Measurements from ENCODE around the gene METAP1.
"Not testable (repeated sequence)": the region's sequence is repeated elsewhere in the genome, so short reads cannot be mapped to it uniquely, and the experiment has no call there.

METAP1 gene

GRCh38 chr4:98997166-98997565, 1.6 kb downstream of the METAP1 start:
- DNase-seq, result no peak

- no peak for DNase-seq
Measured at GRCh38 chr4:98998551-98998950, 3.0 kb downstream of the METAP1 start.

DNA sequence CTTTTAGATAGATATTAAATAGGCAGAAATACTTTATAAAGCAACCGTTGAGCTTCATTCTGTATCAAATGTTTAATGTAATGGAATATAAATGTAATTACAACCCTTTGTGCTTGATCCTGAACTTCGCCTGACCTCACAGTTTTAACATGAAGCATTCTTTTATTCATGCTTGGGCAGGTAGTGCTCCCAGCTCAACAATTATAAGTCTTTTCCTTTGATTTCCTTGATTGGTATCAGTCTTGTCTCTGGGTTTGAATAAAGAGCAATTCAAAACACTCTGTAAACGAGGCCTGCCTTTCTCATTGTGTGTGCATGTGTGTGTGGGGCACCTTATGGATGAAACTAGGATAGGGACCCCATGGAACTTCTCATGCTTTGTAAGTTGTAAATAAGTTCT, 6.8 kb downstream of the METAP1 start:
- DNase-seq, result no peak

GRCh38 chr4:99008051-99008450, 12.5 kb downstream of the METAP1 start:
- DNase-seq, result no peak

DNA sequence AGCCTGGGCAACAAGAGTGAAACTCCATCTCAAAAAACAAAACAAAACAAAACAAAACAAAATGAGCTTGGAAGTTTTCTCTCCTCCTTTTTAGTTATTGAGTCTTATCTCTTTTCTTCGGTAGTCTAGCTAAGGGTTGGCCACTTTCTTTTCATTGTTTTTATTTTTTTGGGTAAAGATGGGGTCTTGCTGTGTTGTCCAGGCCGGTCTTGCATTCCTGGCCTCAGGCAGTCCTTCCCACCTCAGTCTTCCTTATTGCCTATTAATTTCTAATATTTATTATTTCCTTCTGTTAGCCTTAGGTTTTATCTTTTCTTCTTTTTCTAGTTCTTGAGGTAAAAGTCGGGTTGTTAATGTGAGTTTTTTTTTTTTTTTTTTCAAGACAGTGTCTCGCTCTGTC, 16.4 kb downstream of the METAP1 start:
- no peak for DNase-seq

DNA sequence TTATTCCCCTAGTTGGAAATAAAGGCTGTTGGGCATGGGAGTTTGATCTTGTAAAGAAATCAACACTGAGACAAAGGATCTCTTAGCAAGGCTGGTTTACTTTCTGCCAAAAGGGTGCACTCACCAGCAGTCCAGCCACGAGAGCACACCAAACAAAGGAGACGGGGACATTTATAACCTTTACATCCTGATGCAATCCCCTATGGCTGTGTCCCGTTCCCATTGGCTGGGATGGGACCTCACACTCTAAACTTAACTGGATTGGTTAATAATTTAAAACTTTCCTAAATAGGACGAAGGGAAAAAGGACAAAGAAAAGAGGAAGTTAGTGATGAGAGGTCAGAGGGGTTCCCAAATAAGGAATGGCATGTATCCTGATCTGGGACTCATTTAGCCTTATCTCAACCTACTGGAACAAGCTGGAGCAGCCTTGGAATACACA, 17.9 kb downstream of the METAP1 start:
- DNase-seq, result no peak

- DNase-seq, result no peak
Measured at GRCh38 chr4:99013884-99014523, 18.5 kb downstream of the METAP1 start.

DNA sequence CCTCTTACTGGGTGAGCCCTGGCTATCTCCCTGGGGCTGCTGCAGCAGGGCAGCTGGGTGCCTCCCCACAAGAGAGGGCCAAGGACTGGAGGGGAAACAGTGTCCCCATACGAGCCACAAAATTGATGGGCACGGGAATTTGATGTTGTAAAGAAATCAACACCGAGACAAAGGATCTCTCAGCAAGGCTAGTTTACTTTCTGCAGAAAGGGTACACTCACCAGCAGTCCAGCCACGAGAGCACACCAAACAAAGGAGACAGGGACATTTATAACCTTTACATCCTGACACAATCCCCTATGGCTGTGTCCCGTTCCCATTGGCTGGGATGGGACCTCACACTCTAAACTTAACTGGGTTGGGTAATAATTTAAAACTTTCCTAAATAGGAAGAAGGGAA, 25.9 kb downstream of the METAP1 start:
- DNase-seq, result no peak

DNA sequence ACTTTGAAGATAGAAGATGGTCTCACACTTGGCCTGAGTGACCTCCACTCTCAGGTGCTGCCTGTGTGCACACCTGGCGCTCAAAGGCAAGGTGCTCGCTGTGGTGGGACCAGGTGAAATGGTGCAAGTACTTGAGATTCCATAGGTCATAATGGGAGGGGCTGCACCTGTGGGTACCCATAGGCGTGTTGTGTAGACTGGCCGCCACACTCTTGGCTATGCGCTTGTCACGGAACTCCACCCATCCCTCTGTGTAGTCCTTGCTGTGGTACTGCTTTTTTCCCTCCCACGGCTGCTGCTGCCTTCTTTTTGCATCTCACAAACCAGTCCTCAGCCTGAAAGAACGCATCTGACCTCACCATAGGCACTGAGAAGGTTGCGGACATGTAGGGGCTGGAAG, 27.0 kb downstream of the METAP1 start:
- no peak for DNase-seq

GRCh38 chr4:99023800-99024251, 28.3 kb downstream of the METAP1 start:
- DNase-seq, result not testable (repeated sequence)

DNA sequence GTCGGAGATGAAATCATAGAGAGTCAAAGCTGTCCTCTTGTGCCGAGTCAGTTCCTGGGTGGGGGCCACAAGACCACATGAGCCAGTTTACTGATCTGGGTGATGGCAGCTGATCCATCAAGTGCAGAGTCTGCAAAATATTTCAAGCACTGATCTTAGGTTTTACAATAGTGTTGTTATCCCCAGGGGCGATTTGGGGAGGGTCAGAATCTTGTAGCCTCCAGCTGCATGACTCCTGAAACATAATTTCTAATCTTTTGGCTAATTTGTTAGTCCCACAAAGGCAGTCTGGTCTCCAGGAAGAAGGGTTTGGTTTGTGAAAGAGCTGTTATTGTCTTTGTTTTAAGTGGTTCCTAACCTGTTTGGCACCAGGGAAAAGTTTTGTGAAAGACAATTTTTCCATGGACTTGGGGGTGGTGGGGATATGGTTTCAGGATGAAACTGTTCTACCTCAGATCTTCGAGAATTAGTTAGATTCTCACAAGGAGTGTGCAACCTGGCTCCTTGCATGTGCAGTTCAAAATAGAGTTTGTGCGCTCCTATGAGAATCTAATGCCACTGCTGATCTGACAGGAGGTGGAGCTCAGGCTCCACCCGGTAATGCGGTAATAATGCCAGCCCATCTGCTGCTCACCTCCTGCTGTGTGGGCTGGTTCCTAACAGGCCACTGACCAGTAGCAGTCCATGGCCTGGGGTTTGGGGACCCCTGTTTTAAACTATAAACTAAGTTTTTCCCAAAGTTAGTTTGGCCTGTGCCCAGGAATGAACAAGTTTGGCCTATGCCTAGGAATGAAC, 29.2 kb downstream of the METAP1 start:
- DNase-seq, result peak in 1 of 14 donors; percentile 9

- no peak for DNase-seq
Measured at GRCh38 chr4:99025506-99025905, 30.0 kb downstream of the METAP1 start.

- DNase-seq, result no peak
Measured at GRCh38 chr4:99027304-99027703, 31.8 kb downstream of the METAP1 start.

GRCh38 chr4:99028187-99028586, 32.7 kb downstream of the METAP1 start:
- DNase-seq, result no peak

GRCh38 chr4:99029018-99029735, 33.7 kb downstream of the METAP1 start:
- DNase-seq, result no peak

GRCh38 chr4:99029852-99030251, 34.3 kb downstream of the METAP1 start:
- DNase-seq, result no peak

DNA sequence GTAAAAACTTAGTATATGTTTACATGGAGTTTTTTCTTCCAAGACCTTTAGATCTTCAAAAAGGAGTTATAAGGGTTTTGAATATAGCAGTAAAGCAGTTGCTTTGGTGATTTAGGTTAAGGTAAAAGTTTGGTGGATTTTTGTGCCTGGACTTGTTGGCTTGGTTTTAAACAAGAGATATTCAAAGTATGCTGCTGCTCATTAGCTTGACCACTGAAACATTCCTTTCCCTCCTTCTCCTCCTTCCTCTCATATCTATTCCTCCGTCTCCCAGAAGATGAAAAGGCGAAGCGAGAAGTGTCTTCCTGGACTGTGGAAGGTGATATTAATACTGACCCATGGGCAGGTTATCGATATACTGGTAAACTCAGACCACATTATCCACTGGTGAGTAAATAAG, 38.4 kb downstream of the METAP1 start:
- no peak for DNase-seq

DNA sequence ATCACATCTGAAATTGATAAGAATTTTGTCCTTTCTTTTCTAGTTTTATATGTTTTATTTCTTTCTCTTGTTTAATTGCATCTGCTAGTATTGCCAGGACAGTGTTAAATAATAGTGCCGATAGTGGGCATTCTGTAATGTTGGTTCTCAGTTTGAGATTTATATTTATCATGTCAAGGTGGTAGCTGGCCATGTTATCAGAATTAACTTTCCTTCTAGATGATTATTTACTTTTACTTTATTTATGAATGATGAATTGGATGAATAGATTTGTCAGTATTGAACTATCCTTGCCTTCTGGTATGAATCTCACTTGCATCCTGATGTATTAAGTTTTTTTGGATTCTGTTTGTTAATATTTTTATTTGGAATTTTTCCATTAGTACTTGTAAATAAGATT, 42.7 kb downstream of the METAP1 start:
- no peak for DNase-seq

GRCh38 chr4:99043346-99043745, 47.8 kb downstream of the METAP1 start:
- no peak for DNase-seq

DNA sequence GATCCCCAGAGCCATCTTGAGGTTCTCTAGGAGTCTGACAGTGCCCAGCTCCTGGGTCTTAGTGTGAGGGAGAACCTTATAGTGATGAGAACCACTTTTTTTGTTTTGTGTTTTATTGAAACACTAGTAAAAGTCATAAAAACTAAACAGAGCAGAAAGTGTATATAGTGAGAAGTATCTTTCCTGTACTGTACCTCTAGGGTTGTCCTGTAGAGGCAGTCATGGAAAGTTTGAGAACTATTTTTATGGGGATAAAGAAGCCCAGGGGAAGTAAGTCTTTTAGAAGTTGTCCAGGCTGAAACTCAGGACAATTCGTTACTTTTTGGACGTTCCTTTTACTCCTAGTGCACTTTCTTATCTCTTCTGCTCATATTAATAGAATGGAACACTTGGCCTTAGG, 52.2 kb downstream of the METAP1 start:
- DNase-seq, result no peak

DNA sequence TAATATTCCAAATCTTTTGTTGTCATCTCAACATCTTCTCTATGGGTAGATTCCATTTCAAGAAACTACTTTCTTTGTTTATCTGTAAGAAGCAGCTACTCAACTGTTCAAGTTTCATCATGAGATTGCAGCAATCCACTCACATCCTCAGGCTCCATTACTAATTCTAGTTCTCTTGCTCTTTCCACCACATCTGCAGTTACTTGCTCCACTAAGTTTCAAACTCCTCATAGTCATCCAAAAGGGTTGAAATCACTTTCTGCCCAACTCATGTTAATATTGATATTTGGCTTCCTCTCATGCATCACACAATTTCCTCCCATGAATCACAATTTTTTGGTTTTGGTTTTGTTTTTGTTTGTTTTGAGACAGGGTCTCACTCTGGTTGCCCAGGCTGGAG, 57.4 kb downstream of the METAP1 start:
- no peak for DNase-seq

DNA sequence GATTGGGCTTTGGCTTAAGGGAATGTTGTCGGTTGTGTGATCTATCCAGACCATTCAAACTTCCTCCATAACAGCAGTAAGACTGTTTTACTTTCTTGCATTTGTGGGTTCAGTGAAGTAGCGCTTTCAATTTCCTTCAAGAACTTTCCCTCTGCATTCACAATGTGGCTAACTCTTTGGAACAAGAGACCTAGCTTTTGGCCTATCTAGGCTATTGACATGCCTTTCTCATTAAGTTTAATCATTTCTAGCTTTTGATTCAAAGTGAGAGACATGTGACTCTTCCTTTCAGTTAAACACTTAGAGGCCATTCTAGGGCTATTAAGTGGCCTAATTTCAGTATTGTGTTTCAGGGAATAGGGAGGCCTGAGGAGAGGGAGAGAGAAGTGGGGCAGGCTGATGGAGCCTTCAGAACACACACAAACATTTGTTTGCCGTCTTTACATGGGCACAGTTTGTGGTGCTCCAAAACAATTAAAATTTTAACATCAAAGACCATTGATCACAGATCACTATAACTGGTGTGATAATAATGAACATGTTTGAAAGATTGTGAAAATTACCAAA, 59.0 kb downstream of the METAP1 start:
- no peak for DNase-seq

DNA sequence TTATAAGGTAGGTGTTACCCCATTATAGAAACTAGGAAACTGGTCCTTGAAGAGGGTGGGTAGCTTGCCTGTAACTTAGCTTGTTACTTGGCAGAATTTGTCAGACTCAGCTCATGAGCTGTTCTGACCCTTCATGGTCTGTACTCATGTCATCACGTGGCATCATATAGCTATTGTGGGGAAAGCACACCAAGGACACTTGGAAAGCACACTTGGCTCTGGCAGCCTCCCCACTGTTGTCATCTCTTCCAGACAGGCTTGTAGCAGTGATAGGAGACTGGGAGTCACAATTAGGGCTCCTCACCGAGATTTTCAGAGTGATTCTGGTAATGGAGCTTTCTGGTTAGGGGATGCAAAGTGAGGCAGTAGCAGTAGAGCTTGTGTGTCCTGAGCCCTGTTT, 62.7 kb downstream of the METAP1 start:
- DNase-seq, result no peak

All from C1 segment of cervical spinal cord (tissue), 14 donors.